ENCODE measurements around the gene P4HB.
A peak's percentile ranks its signal among the peaks of the same experiment; 100 is the strongest.

Gene P4HB

DNA sequence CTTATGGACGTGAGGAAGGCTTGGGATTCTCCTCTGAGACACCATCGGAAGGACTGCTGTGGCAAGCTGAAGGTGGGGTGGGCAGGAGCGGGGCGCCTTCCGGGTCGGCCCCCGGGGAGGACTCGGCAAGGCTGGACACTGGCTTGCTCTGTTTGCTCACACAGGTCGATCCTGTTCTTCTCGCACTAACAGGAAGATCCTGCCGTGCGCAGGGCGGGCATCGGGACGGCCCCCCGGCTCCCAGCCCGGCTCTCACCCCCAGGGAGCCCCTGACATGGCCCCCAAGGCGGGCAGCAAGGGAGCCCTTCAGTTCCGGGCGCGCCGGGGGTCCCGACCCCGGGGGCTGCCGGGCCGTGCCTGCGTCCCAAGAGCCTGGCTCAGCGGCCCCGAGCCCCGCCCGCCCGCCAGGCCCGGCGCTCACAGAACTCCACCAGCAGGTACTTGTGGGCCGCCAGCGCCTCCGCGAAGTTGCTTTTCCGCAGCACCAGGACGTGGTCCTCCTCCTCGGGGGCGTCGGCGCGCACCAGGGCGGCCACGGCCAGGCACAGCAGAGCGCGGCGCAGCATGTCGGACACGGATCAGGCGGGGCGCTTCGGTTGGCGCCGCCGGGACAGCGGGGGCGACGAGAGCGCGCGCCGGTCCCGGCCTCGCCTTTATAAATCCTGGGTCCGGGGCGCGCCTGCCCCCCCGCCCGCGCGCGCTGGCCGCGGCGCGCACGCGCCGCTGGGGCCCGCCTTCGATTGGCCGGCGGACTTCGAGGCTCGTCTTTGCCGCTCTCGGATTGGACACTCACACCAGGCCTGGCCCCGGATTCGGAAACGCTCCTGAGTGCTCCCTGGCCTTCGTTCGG lies at the start of gene P4HB:
Gene P4HB, minus strand, starts transcription at position 630 of the 850 bp plus-strand sequence. Its CDS starts 64 bp downstream, at position 566.
- FAIRE-seq = no peak

DNA sequence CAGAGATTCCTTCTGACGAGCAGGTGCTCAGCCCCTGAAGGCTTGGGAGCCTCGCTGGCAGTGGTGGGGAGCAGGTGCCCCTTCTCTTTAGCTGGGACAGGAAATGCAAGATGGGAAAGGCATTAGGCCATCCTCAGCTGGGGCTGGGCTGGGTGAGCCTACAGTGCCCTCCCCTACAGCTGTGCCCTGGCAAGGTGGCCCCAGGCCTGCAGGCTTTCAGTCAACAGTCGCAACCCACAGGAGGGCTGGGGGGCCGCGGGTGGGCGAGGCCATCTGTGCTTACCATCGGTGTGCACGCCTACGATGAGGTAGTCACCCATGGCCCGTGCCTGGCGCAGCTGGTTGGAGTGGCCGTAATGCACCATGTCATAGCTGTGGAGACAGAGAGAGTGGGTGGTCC lies 48.9 kb upstream of the P4HB start:
- no peak for FAIRE-seq

DNA sequence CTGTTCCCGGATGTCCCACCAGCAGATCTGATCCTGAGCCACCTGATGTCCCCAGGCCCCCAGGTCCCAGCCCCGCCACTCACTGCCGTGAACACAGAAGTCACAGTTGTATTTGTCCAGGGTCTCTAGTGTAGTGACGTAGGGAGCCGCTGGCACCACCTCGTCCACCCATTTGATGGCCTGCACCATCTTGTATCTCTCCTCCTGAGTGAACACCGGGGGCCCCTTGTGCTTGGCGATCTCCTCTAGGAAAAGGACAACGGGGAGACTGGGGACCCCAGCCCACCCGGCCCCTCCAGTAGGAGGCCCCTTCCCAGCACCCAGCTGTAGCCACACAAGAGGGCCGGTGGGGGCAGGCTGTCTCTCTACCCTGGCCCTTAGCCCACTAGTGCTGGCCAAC lies 48.5 kb upstream of the P4HB start:
- FAIRE-seq = no peak

DNA sequence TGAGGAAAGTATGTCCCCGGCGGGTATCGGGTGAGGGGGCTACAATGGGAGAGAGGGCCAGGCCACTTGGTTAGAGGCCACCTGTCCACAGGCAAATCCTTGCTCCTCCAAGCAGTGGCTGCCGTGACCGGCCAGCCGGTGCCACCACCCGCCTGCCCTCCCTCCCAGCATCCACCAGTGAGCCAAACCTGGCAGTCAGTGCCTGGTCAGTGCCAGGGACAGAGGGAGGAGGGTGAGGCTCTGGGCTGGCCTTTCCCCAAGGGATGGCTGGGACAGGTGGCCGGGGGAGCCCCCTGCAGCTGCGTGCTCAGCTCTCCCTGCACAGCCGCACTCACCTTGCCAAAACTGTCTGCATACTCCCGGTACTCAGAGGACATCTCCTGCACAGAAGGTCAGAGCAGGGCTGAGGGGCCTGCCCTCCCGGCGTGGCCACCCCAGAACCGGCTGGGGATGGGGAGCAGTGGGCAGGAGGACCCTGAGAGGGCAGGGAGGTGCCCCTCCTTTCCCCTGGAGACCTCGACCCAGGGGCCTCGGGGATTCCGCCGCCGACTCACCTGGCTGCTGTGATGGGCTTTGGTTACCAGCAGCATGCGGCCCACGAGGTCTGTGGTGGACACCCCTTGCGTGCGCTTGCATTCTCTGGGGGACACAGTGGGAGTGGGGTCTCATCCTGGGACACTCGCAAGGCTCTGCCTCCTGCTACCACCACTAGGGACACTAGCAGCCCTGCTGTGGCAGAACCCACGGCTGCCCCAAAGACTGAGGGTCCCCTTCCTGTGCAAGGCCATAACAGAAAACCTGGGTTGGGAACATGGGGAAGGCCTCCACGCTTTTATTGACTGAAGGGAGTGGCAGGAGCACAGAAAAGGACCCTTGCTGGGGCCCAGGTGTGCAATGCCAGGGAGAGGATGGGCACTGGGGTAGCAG lies 47.1 kb upstream of the P4HB start:
- FAIRE-seq = no peak

DNA sequence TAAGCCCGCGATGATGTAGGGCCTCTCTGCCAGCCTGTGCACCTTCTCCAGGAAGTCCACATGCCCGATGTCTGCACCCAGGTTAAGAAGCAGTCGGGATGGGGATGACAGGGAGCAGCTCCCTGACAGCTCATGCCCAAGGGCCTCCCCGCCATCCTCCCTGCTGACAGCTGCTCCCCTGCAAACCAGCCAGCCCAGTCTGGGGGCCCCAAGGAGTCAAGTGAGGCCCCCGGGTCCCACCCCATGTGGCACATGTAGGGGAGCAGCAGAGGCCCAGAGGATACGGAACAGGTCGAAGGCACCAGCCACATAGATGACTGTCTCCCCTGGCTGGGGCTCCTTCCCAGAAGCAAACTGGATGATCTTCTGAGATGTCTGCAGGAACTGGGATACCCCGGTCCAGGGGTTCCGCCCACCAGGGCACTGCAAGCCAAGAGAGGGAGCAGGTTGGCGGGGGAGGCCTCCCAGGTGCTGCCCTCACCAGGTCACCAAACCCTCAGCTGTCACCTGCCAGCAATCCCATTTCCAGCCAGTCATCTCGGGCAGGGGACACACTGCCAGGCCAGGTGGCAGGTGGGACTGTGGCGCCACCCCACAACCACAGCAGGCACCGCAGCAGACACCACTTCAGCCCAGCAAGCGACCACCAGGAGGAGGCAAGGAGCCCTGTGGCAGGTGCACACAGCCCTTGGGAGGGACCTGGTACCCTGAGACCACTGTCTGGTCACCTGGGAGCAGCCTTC lies 46.3 kb upstream of the P4HB start:
- FAIRE-seq = no peak

DNA sequence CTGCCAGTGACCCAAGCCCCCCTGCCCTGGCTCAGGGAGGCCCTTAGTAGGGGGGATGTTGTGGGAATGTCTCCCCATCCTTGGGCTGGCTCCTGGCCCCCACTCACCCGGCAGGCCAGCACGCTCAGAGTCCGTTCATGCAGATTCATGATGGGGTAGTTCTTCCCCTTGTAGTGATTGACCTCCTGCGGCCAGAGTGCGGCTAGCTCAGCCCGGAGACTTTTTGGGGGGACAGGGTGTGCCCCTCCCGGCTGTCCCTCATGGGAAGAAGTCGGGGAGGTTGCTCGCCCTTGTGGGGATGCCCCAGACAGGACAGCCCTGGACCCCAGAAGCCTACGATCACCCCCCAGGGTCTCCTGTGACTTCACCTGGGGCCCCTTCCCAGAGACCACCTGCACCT lies 45.7 kb upstream of the P4HB start:
- no peak for FAIRE-seq

DNA sequence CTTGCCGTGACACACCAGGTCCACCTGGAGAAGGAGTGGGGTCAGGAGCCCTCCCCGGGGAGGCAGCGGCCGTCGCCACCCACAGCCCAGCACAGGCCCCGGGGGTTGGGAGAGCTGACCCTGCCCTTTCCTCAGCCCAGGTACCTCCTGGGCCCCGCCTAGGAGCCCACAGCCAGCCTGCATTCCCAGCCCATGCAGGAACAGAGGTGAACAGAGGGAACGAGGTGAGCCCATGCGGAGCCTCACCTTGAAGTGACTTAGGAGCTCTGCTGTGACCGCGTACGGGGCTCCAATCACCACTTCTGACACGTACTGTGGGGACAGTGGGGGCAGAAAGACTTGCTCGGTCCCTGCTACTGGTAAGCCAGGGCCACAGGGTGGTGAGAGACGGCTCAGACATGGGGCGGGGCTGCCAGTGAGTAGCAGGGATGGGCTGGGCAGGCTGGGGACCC lies 45.1 kb upstream of the P4HB start:
- FAIRE-seq = no peak

DNA sequence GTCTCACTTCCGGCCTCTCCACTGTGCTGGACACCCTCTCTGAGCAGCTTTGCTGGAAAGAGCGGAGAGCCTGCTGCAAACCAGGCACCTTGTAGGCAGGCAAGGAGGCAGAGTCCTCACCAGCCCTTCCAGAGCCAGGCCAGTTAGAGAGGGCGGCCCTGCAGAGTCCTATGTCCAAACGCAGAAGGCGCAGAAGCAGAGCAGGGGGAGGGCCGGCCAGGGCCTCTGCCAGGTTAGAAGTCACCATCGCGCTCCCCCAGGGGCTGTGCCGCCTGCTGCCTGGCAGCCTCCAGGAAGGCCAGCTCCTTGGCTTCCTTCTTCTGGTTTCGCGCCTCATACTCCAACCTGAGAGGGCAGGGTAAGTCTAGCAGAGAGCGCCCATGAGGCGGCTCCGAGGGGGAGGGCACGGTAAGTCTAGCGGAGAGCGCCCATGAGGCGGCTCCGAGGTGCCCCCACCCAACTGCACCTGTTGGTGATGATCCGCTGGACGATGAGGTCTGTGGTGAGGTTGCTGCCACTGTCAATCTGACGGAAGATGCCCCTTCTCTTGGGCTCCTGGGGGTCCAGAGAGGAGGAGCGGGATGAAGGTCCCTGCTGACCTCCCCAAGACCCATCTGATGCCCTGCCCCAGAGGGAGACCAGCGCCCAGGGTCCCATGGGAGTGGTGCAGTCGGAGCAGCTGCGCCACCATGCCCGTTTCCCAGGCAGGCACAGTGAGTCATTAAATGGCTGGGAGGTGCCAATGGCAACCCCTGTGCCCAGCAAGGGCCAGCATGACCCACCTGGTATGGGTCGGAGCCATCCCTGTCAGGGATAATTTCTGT lies 44.5 kb upstream of the P4HB start:
- FAIRE-seq = no peak

DNA sequence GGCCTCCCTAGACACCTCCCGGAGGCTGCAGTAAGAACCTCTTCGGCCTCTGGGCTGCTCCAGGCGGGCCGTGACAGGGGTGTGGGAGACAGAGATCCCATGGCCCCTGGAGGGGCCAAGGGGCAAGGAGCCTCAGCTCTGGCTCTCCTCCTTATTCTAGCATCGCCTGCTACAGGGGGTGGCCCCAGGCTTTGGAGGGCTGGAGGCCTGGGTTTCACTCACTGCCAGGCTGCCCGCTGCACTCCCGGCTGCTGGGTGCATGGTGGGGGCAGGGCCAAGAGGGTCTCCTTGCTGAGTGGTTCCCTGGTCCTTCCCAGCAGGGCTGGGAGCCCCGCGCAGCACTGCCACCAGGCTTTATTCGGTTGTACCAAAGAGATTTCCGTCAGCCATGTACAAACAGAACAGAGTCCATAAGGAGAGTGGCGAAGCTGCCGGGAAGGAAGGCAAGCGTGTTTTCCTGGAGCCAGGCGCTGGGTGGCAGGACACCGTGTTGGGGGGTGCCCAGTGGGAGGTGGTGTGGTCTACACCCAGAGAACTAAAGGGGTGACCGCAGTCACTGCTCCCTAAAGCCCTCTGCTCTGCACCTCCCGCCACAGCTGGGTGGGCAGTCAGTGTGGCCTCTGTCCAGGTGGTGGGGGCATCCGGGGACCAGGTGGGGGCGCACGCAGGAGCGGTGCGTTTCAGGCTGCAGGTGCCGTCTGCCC lies 43.7 kb upstream of the P4HB start:
- FAIRE-seq = no peak

DNA sequence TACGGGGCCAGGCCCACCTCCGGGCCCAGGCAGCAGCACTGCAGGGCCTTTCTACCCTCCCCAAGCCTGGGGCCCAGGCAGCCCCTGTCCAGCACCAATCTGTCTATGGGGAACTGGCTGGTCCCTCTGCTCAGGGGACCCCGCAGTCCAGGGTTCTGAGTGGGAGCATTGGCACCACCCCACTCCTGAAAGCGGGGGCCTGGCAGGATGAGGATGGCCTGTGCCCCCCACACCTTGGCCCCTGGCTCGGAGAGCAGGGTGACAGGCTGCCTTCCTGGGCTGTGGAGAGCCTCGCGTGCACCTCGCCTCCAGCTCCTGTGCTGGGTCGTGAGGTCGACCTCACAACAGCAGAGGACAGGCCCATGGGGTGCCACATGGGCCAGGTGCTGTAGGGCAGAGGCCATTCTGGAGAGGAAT lies 43.1 kb upstream of the P4HB start:
- no peak for FAIRE-seq

DNA sequence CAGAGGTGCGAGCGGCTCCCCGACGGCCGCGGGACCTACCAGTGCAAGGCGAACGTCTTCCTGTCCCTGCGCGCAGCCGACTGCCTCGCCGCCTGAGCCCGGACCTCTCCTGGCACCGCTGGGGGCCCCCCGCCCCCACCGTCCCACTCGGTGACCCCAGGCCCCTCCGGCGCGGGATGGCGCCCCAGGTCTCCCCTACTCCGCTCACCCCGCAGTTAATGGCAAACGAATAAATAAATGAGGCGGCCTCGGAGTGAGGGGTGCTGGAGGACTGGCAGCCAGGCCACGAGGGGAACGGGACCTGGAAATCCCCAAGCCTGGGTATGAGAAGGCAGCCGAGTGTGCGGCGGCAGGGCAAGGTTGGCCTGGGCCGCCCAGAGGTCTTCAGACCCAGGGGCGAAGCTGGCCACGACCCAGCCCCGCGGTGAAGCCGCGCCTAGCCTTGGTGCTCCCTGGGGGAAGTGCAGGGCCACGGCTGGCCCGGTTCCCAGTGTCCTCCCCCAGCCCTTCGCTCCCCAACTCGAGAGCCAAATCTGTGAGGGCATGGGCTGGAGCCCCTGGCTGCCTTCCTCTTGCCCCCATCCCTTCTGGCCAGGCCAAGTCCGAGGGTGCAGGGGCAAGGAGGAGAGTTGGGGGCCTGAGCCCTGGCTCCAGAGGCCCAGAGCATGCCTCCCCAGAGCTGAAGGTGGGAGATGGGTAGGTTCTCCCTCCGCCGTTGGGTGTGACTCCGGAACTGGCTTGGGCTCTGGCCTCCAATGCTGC lies 42.5 kb upstream of the P4HB start:
- no peak for FAIRE-seq

DNA sequence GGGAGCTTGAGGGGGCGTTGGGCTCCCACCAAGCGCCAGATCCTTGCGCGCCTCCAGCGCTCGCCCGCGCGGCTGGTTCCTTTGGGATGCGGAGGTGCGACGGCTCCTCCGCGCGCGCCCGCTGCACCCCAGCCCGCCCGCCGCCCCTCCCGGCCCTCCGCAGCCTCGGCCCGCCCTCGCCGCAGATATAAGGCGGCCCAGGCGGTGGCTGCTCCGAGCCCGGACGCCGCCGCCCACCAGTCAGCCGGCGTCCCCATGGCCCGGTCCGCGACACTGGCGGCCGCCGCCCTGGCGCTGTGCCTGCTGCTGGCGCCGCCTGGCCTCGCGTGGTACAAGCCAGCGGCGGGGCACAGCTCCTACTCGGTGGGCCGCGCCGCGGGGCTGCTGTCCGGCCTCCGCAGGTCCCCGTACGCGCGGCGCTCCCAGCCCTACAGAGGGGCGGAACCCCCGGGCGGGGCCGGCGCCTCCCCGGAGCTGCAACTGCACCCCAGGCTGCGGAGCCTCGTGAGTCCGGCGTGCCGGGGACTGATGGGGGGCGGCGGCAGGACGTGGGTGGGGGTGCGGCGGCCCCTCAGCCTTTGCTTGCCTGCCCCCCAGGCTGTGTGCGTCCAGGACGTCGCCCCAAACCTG lies 41.8 kb upstream of the P4HB start, which contains the start of gene NPB:
Gene NPB, plus strand, starts transcription at position 216 of the 630 bp plus-strand sequence. Its CDS starts 40 bp downstream, at position 256.
- no peak for FAIRE-seq

DNA sequence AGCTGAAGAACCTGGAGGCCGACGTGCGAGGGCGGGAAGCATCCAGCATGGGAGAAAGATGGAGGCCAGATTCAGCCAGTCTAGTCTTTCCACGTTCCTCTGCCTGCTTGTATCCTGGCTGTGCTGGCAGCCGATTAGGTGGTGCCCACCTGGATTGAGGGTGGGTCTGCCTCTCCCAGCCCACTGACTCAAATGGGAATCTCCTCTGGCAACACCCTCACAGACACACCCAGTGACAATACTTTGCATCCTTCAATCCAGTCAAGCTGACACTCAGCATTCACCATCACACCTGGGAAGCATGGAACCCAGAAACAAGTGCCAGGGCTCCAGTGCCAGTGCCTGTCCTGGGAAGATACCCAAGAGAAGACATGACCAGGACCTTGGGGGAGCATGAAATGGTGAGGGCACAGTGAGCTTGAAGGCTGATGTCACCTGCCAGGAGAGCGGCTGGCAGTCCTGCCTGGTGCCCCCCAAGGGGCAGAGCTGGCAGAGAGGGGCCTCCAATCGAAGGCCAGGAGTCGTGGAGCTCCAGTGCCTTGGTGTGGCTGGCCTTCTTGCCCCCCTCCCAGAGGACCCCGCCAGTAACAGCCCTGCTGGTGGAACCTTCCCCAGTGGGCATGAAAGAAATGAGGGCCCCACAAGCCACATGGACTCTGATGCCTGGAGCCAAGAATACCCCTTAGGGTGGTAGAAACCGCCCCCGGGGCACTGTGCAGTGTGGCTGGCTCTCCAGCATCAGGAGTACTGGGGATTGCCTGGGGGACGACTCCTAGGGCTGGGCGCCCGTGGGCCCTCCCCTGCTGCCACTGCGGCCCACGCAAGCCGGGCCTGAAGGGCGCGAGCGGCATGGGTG lies 41.1 kb upstream of the P4HB start:
- FAIRE-seq = no peak

DNA sequence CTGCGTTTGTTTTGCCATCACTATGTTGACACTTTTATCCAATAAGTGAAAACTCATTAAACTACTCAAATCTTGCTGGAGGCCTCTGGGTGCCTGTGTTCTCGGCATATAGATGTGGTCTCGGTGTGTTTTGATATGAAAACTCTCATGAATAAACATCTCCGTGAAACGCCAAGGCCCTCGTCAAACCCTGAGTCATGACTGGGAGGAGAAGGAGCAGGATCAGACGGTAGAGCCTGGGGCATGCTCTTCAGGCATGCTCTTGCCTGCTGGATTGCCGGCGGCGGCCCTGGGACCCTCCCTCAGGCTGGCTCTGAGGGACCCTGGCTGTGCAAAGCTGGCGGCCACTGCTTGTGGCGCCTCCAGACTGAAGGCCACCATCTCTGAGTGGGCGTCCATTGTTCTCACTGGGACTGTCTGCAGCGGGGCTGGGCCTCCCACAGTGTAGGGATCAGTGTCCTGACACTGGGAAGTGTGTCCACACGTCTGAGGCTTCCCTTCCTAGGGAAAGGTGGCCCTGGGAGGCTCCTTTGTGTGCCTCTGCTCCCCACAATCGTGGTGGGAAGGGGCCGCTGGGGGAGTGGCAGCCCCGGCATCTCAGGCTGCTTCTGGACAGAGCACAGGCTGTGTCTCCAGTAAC lies 40.0 kb upstream of the P4HB start:
- no peak for FAIRE-seq

DNA sequence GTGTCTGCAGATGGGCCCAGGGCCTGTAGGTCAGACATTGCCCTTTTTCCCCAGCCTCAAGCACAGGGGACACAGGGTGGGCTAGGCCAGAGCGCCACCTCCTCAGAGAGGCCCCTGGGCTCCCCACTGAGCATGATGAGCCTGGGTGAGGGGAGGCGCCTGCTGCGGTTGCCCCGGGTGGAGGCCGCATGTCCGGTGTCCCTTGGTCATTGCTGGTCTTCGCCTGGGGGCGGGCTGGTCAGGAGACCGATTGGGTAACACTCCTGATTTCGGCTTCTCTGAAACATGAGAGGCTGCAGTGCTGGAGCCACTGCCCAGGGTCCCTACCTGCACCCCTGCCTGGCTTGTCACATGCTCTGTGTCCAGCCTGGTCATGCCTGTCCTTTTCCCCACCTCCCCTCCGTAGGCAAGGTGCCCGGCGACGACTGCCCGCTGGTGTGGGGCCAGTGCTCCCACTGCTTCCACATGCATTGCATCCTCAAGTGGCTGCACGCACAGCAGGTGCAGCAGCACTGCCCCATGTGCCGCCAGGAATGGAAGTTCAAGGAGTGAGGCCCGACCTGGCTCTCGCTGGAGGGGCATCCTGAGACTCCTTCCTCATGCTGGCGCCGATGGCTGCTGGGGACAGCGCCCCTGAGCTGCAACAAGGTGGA lies 39.3 kb upstream of the P4HB start:
- FAIRE-seq = no peak

DNA sequence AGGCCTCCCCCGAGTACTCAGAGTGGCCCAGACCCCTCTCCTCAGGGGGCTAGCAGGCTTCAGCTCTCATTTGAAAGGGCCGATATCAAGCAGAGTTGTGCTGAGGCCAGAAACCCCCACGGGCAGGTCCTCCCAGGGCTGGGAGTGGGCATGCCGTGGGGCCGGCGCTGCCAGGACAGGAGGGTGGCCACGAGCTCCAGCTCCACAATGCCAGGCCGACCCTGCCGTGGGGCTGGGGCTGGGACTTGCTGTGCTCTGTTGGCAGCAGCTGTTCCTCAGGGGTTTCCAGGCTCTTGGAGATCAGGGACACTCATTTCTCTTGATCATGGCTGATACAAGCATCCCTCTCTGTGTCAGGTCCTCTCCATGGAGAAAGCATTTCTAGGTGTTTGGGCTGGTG lies 38.5 kb upstream of the P4HB start:
- FAIRE-seq = no peak

DNA sequence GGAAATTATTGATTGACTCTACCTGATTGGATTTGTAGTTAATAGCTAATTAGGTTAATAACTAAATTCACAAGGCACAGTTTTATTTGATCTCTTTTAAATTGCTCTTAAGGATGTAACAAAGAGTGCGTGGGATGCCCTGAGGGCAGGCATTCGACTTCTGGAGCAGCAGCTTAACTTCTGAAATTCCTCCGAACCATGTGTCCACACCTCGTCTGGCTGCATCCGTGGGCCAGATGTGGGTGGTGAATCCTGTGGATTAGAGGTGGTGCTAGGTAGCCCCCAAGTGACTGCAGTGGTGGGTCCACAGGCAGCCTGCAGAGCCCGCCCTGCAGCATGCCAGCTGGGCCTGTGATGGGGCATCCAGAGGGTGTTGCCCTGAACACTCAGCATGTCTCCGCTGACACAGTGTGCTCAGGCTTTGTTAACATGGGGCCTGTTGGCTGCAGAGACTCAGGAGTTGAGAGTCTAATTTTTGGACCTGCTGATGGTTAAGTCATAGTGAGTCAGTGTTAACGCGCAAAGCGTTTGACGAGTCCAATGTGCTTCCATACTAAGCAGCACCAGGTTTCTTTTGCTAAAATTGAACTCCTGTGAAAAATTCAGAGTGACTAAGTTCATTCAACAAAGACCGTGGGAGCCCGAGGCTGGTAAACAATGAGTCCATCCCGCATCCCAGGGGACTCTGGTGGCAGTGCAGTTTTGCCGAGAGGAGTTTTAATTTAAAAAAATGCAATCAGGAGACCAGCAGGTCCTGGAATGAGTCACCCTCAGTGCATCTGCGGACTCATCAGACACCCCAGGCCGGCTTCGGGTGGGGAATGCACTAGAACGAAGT lies 37.9 kb upstream of the P4HB start:
- peak; percentile 98 for FAIRE-seq

Data from G401.6 (cell line).